Uterus (tissue), 2 donors: Measurements from ENCODE around the gene SNTG2.

Experiments used
- POLR2A ChIP-seq, 2 donors: fragments of 450-650 bp; IDR thresholded peaks; one replicate each; pipeline ENCODE4 v1.6.1; 2016; ENCODE audit warnings: antibody characterized with exemption in 2 of 2, mild to moderate bottlenecking in 1 of 2, moderate library complexity in 1 of 2
- TF ChIP-seq, protein P1 (sequence below), 4 experiments: fragments of 200-600 bp in 2 of 4; fragments of 450-650 bp in 2 of 4; sonication (generic) in 2 of 4; IDR thresholded peaks; one replicate each; pipeline ENCODE4 v1.5.1; 2016 to 2019; ENCODE audit warnings: antibody characterized with exemption in 4 of 4, mild to moderate bottlenecking in 2 of 4, moderate library complexity in 1 of 4

DNA sequence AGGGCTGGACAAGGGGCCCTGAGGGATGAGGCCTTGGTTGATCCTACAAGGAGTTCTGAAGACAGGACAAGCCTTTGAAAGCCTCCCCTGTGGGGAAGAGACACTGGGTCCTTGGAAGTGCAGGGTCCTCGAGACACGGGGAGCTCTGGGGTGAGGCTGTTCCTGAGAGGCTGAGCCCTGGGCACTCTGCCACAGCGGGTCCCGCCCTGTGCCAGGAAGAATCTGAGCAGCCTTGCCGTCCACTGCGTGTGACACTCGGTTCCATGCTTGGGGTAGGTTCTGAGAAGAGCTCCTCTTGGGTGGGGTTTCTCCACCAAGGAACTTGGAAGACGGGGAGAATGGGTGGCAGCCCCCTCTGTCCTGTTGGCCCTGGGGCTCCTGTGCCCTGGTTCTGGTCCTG lies 13.9 kb downstream of the SNTG2 start:
- TF ChIP-seq, protein P1, sequence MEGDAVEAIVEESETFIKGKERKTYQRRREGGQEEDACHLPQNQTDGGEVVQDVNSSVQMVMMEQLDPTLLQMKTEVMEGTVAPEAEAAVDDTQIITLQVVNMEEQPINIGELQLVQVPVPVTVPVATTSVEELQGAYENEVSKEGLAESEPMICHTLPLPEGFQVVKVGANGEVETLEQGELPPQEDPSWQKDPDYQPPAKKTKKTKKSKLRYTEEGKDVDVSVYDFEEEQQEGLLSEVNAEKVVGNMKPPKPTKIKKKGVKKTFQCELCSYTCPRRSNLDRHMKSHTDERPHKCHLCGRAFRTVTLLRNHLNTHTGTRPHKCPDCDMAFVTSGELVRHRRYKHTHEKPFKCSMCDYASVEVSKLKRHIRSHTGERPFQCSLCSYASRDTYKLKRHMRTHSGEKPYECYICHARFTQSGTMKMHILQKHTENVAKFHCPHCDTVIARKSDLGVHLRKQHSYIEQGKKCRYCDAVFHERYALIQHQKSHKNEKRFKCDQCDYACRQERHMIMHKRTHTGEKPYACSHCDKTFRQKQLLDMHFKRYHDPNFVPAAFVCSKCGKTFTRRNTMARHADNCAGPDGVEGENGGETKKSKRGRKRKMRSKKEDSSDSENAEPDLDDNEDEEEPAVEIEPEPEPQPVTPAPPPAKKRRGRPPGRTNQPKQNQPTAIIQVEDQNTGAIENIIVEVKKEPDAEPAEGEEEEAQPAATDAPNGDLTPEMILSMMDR (IDR thresholded peaks at IDR 0.05): no peak
- no peak for TF ChIP-seq POLR2A (IDR thresholded peaks at IDR 0.05)
